ENCODE data around the gene GIT1.

The GIT1 gene

GRCh38 chr17:29592850-29593551 lies 3.6 kb upstream of the GIT1 start, which contains the start of gene ANKRD13B:
Gene ANKRD13B (plus strand): TSS chr17:29593132. CDS start chr17:29593622, 490 bp downstream.
- no peak for DNase-seq (ENCODE audit: low read depth in 1 of 2, low spot score in 1 of 2)
- Histone ChIP-seq H3K27me3 (ENCODE audit: insufficient read depth, poor library complexity, severe bottlenecking) (no peaks in the 10 kb centered on the region), H3K27ac (replicated peaks) (peak within 1 kb of the TSS; percentile 5; the same call in 1 of the 2 replicates), H3K4me3 (replicated peaks; ENCODE audit: insufficient read depth, low read length) (peak within 1 kb of the TSS; percentile 70)
- peak; percentile 43; the same call in 1 of the 2 replicates for TF ChIP-seq SPI1 (IDR thresholded peaks at IDR 0.05; ENCODE audit: borderline replicate concordance, low read depth)
- no peak for TF ChIP-seq GABPA (IDR thresholded peaks at IDR 0.05; ENCODE audit: low read depth)

DNA sequence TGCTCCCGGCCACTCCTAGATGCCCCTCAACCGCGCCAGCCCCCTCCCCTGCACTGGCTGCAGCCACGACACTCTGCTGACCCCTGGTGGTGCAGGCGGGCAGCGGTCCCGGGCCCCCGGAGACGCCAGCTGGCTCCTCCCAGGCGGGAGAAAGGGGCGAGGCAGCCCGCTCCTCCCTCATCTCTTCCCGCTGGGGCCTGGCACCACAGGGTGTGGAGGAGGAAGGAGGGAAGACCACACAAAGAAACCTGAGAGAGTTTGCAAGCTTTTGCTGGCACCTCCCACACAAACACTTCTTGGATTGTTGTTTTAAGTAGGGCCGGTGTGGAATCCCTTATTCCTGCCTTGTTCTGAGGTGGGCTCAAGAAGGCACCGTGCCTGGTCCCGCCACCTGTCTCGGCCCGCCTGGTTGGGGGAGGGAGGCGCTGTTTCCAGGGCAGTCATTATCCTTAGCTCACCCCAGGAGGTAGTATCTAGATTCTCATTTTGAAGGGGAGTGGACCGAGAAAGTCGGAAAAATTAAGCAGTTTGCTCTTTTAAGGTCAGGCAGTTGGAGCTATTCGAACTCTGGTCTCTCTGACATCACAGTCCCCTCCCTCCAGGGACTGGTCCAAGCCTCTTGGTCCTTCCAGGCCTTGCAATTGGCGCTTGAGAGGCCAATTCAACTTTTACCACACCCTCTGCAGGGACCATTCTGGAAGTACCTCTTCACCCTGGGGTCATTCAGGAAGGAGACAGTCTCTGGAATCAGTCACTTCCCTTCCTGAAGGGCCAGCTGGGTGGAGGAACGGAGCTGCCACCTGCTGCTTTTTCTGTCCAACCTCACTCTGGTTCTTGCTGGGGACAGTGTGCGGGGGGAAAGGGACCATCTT lies 2.5 kb upstream of the GIT1 start:
- peak; percentile 84 to 87 for DNase-seq (ENCODE audit: low read depth in 1 of 2, low spot score in 1 of 2)

GRCh38 chr17:29591146-29591736 lies 1.8 kb upstream of the GIT1 start:
- Histone ChIP-seq H3K27ac (replicated peaks) (no peak overlapping the region), H3K4me3 (replicated peaks; ENCODE audit: insufficient read depth, low read length) (no peak overlapping the region), H3K27me3 (ENCODE audit: insufficient read depth, poor library complexity, severe bottlenecking) (no peaks in the 10 kb centered on the region)
- DNase-seq (ENCODE audit: low read depth in 1 of 2, low spot score in 1 of 2): peak in 1 of 2 experiments; percentile 18
- TF ChIP-seq GABPA (IDR thresholded peaks at IDR 0.05; ENCODE audit: low read depth) (no peak), SPI1 (IDR thresholded peaks at IDR 0.05; ENCODE audit: borderline replicate concordance, low read depth) (no peak), REST (IDR thresholded peaks at IDR 0.05; ENCODE audit: insufficient replicate concordance, low read depth) (no peak), POLR2AphosphoS5 (IDR thresholded peaks at IDR 0.05; ENCODE audit: low read depth) (no peak), CTCF (IDR thresholded peaks at IDR 0.05; ENCODE audit: insufficient read depth, low read length) (no peak)

More for the DNA sequence above, 2.5 kb upstream of the GIT1 start:
- no peaks in the 10 kb centered on the region for H3K27me3 ChIP-seq (ENCODE audit: insufficient read depth, poor library complexity, severe bottlenecking)
- 0 out of 2 replicates have a peak overlapping the region, but pooled peaks have one; percentile 5 for H3K27ac ChIP-seq (replicated peaks)
- H3K4me3 ChIP-seq (replicated peaks; ENCODE audit: insufficient read depth, low read length): no peak overlapping the region
- peak; percentile 36; the same call in 1 of the 2 replicates for TF ChIP-seq SPI1 (IDR thresholded peaks at IDR 0.05; ENCODE audit: borderline replicate concordance, low read depth)
- TF ChIP-seq CTCF (IDR thresholded peaks at IDR 0.05; ENCODE audit: insufficient read depth, low read length): peak; percentile 81
- 0 out of 2 replicates have a peak, but pooled peaks have one; percentile 20 for TF ChIP-seq POLR2AphosphoS5 (IDR thresholded peaks at IDR 0.05; ENCODE audit: low read depth)
- no peak for TF ChIP-seq GABPA (IDR thresholded peaks at IDR 0.05; ENCODE audit: low read depth)

DNA sequence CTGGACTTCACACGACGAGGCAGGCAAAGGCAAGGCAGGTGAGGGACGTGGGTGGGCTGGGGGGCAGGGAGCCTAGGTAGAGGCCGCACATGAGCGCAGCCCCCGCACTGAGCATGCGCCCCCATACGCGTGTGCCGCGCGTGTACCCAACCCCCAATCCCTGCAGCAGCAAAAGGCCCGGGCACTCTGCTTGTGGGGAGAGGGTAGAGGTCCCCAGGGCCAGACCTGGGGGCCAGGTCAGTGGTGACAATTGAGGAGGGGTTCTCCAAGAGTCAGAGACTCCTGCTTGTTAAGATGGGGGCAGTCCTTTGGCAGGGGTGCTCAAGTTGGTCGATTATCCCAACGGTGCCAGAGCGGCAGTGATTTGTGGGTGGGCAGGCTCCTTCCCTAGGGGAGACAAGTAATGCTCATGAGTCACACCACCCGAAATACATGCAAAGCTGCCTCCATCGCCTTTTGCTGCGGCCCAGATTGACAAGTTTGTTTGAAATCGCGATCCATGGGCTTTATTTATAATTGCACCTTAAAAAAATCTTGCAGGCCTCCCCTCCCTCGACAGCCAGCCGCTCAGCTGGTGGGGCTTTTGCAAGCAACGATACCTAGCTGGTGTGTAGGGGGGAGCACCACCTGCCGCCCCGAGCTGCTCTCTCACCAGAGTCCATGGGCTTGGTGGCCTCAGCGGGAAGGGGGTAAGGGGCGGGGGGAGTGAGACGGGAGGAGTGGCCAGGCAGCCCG lies 1.1 kb upstream of the GIT1 start:
- no peaks in the 10 kb centered on the region for H3K27me3 ChIP-seq (ENCODE audit: insufficient read depth, poor library complexity, severe bottlenecking)
- no peak overlapping the region for H3K27ac ChIP-seq (replicated peaks)
- H3K4me3 ChIP-seq (replicated peaks; ENCODE audit: insufficient read depth, low read length): peak overlapping the region; percentile 48
- TF ChIP-seq SPI1 (IDR thresholded peaks at IDR 0.05; ENCODE audit: borderline replicate concordance, low read depth): no peak
- no peak for TF ChIP-seq CTCF (IDR thresholded peaks at IDR 0.05; ENCODE audit: insufficient read depth, low read length)
- no peak for TF ChIP-seq GABPA (IDR thresholded peaks at IDR 0.05; ENCODE audit: low read depth)
- no peak for TF ChIP-seq POLR2AphosphoS5 (IDR thresholded peaks at IDR 0.05; ENCODE audit: low read depth)
- no peak for TF ChIP-seq REST (IDR thresholded peaks at IDR 0.05; ENCODE audit: insufficient replicate concordance, low read depth)
- DNase-seq (ENCODE audit: low read depth in 1 of 2, low spot score in 1 of 2): no peak
